GM21717 (cell line): ENCODE measurements around the gene DNASE1L3.
"Not testable (repeated sequence)": the region's sequence is repeated elsewhere in the genome, so short reads cannot be mapped to it uniquely, and the experiment has no call there.

Experiments used
- ATAC-seq: cut with Tn5 transposase; IDR thresholded peaks from one replicate; pipeline ENCODE4 v1.9.1; 2021; ENCODE audit warnings: mild to moderate bottlenecking, moderate library complexity; ENCODE audit not compliant: unreplicated experiment

Gene DNASE1L3

DNA sequence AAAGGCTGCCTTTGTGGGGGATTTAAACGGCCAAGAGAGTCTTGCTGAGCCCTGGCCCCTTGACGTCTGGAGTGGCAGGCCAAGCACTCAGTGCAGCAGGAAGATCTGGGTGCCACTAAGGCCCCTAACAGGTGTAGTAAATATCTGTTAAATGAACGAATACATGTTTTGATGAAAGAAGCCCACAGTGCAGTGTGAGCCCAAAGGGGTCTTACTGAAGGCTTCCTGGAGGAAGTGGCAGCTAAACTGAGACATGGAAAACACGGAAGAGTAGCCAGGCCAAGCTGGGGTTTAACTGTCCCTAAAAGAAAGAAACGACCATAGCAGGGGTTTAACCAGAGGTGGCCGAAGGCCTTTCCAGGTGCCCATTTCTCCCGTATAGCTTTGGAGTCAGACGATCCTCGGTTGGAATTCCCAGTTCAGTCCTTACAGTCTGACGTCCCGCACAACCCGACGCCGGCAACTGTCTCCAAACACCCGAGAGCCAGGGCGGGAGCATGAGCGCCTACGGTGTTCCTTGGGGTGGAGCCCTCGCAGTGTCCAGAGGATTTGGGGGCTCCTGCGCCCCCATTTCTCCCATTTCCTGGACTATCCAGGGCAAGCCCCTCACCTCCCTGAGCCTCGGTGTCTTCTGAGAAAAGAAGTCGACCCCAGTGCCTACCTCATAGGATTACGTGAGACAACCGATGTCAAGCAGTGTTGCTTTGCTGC, 25.9 kb upstream of the DNASE1L3 start:
- no peak for ATAC-seq

DNA sequence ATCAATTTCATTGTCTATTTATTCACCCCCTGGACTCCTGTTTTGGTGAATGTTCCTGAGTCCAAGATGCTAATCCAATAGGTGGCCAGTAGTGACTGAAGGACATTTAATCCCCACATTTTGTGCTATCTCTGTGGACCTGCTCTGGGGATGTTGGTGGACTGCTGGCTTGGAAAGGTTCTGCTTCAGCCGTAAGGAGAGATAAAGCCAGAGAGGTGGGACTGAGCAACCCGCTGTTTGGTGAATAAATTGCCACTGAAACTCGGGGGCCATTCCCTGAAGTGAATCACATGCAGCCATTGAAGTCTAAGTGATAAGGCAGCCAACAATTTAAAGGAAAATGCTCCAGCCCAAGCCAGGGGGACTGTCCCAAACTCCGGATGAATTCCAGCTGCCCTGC, 25.2 kb upstream of the DNASE1L3 start:
- no peak for ATAC-seq

DNA sequence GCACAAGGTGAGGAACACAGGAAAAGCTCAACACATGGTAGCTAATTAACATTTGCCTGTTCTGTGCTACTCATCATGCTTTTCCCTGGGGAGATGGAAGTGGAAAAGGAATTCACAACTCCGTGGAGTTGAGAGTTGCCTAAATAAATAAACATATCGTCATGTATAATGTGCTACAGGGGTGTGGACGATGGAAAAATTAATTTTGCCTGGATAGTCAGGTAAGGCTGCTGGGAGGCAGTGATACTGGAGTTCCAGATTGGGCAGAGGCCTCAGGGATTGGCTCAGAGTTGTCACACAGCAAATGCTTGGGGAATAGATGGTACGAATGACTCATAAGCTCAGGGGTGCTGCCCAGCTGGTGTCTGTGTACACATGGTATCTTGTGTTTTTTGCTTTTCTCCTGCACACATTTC, 23.8 kb upstream of the DNASE1L3 start:
- no peak for ATAC-seq

DNA sequence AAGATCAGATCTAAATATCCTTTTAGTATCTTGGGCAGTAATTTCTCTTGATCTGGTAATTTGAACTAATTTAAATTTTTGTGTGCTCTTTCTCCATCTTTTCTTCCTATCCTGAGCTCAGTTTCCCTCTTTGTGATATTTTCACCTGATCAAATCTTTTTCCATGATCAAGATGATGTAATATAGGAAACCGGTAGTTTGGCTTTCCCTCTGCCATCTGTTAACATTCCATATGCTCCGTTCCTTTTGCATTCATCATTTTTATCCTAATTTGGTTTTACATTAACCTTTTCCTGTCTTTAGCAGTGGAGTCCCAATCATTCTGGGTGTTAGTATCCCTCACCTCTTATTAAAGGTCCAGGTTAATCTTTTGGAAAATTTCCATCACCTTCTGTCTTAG, 20.9 kb upstream of the DNASE1L3 start:
- no peak for ATAC-seq

DNA sequence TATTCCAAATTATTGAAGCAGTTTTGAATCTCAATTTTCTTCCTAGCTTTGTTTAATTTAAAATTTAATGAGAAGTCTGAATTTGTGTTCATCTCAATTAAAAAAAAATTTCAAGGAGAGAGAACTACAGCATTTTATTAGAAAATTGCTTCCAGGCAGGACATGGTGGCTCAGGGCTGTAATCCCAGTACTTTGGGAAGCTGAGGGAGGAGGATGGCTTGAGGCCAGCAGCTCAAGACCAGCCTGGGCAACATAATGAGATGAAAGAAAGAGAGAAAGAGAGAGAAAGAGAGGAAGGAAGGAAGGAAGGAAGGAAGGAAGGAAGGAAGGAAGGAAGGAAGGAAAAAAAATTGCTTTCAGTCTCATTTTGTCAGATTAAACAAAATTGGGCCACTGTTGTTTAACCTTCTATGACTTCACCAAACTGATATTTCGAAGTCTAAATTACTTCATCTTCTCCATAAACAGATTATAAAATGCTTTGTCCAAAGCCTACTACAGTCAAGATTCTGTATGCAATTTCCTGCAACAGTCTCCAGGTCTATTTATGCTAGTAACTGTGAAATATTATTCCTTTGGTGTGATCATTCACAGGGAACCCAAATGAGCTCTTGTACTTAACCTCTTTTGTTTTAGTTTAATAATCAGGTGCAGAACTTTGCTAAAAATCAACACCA, 20.2 kb upstream of the DNASE1L3 start:
- ATAC-seq = no peak

DNA sequence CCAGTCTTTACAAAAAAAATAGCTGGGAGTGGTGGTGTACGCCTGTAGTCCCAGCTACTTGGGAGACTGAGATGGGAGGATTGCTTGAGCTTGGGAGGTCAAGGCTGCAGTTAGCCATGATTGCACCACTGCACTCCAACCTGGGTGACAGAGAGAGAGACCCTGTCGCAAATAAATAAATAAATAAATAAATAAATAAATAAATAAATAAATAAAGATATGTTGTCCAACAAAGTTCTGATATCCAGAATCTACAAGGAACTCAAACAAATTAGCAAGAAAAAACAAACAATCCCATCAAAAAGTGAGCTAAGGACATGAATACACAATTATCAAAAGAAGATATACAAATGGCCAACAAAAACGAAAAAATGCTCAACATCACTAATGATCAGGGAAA, 17.2 kb upstream of the DNASE1L3 start:
- ATAC-seq = not testable (repeated sequence)

DNA sequence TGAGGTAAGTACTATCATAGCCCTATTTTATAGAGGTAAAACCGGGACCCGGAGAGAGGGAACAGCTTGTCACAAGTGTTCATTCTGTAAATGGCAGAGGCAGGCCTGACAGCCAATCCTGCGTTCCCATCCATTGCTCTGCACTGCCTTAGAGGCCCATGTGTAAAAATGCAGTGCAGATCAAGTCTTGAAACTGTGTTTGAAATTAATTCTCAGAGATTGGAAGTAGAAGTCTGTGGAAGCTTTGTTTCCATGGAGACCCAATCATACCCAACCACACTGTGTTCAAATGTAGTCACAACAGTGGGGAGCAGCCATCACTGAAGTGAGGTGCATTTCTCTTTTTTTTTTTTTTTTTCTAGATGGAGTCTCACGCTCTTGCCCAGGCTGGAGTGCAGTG, 13.1 kb upstream of the DNASE1L3 start:
- ATAC-seq = no peak

DNA sequence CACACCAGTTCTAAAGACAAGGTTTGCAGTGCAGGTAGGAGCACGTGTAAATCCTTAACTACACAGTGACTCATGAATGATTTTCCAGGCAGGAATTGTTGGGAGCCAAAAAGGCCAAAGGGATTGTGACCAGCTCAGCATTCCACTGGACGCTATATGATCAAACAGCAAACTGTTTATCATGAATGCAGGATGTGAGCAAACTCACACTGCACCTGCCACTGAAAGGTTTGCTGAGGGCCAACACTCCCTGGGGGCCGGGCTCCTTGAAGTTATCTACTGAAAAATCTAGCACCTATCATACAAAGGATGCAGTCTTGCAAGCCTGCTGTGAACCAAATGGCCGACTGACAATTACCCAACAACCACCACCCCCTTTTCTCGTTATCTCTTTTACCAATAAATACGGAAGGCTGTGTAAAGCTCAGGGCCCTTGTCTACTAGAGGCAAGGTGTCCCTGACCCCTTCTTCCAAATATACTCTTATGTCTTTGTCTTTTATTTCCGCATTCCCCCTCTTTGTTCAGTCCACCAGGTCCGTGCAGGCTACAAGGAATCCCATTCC, 11.5 kb upstream of the DNASE1L3 start:
- ATAC-seq = no peak

DNA sequence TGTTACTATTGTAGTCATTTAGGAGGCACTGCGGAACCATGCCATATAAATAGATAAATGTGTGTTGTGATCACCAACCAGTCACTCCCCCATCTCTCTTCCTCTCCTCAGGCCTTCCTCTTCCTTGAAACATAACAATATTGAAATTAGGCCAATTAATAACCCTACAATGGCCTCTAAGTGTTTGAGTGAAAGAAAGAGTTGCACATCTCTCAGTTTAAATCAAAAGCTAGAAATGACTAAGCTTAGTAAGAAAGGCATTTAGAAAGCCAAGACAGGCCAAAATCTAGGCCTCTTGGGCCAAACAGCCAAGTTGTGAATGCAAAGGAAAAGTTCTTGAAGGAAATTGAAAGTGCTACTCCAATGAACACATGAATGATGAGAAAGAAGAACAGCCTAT, 8.1 kb upstream of the DNASE1L3 start:
- no peak for ATAC-seq

DNA sequence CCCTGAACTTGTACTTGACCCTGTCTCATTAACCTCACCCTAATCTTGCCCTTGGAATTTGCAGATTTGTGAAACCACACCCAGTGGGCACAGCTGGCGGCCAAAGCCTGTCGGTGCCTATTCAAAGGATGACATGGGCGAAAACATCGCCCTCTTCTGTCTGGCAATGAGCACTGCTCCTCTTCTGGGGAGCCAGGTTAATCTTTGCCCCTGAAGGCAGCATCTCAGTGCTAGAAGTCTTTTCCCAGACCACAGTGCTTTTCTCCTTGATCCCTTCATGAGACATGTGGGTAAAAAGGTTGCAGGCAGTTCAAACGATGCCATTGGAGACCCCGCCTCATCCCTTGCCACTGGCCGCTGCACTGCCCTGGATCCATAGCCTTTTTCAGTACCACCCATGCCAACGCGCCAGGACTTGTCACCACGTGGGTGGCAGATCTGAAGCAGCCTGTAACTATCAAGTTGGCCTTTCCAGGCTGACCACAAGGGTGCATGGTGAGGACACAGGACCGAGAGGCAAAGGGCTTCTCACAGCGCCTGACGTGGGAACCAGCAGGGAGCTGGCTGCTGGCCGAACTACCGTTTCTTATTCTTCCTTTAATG, 6.5 kb upstream of the DNASE1L3 start:
- no peak for ATAC-seq

DNA sequence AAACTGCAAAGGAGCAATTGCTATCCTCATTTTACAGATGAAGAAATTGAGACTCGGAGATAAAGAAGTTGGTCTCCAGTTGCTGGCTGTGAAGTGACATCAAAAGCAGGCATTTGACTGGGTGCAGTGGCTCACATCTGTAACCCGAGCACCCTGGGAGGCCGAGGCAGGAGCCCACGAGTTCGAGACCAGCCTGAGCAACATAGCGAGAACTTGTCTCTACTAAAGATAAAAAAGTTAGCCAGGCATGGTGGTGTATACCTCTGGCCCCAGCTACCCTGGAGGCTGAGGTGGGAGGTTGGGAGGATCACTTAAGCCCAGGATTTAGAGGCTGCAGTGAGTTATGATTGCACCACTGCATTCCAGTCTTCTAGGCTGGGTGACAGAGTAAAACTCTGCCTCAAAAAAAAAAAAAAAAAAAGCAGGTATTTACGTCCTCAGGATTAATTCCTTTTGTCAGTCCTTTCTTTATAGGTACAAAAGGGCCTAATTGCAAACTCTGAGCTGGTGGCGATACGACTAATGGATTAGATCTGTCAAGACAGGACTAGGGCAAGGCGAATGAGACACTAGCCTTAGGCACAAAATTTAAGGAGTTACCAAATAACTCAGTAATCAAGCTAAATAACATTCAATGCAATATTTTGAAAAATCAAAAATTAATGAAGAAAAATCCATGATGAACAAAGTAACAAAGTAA, 5.9 kb upstream of the DNASE1L3 start:
- ATAC-seq = no peak

DNA sequence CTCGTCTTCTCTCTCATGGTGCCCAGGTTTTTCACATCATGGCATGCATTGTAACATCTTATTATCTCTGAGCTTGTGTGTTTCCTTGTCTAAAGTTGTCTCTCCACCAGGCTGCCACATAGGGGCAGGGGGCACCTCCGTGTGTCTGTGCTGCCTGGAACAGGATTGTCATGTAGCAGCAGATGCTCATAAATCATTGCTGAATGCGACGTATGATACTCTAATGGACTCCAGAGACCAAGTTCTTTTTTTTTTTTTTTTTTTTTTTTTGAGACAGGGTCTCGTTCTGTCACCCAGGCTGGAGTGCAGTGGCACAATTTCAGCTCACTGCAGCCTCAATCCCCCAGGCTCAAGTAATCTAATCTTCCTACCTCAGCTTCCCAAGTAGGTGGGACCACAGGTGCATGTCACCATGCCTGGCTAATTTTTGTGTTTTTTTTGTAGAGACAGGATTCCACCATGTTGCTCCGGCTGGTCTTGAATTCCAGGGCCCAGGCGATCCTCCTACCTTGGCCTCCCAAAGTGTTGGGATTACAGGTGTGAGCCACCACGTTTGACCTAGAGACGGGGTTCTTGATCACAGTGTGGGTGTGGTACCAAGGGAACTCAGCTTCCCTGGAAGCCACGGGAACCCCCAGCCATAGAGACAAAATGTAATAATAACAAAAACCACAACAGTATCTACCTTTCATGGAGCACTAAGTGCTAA, 4.7 kb upstream of the DNASE1L3 start:
- no peak for ATAC-seq

DNA sequence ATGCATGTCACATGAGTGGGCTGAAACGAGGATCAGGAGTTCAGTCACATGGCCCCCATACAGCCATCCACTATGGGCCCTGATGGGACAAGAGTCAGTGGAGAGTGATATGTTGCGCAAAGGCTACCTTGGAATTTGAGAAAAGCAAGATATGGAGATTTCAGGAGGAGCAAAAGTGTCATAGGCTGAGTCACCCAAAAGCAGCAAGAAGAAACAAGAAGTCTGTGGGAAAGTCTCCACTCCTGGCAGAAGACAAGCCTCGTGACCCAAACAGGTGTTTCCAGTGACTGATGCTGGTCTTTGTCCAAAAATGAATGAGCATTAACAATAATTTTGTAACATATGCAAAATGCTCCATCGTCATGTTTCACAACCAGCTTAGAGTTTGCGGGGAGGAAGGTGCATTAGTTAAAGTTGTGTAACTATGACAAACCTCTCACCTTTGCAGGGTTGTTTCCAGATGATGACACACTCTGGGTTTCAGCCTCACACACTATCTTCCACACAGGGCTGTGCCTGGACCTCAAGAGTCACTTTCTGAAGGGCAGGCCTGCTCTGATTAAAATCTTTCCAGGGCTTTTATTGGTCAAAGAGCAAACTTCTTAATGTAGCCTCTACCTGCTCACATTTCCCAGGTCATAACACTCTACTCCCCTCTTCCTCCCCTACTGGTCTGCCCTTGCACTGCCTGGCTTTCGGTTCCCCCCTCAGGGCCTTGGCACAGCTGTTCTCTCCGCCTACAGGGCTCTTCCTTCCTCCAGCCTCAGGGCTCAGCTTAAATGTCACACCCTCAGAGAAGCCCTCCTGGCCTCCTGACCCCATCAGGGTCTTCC, 3.9 kb upstream of the DNASE1L3 start:
- ATAC-seq = peak; percentile 86

DNA sequence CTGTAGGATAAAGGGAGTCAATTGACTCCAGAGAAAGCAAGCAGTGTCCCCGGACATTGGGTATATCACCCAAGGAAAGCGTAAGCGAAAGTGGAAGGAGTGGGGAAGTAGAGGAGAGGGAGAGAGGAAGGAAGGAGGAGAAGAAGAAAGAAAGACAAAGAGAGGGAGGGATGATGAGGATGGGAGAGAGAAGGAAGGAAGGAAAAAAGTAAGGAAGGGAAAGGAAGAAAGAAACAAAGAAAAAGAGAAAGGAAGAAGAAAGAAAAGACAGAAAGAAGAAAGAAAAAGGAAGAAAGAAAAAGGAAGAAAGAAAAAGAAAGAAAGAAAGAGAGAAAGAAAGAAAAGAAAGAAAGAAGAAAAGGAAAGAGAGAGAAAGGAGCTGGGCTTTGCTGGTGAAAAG, 839 bp downstream of the DNASE1L3 start:
- no peak for ATAC-seq

DNA sequence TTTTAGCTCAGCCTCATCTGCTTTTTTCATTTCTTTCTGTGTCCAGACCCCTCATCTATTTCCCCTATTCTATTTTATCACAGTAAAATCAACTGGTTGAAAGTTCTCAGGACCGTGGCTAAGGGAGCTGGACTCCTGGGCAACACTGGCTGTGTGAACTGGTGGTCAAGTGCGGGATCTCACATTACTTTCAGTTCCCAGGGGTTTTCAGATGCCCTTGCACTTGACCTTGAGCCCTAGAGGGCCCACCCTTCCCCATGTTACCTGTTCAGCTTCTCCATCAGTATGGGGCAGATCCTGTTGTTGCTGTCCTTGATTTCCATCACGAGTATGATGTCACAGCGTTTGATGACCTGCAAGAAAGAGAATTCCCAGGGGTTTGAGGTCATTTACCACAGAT, 2.8 kb downstream of the DNASE1L3 start:
- no peak for ATAC-seq

DNA sequence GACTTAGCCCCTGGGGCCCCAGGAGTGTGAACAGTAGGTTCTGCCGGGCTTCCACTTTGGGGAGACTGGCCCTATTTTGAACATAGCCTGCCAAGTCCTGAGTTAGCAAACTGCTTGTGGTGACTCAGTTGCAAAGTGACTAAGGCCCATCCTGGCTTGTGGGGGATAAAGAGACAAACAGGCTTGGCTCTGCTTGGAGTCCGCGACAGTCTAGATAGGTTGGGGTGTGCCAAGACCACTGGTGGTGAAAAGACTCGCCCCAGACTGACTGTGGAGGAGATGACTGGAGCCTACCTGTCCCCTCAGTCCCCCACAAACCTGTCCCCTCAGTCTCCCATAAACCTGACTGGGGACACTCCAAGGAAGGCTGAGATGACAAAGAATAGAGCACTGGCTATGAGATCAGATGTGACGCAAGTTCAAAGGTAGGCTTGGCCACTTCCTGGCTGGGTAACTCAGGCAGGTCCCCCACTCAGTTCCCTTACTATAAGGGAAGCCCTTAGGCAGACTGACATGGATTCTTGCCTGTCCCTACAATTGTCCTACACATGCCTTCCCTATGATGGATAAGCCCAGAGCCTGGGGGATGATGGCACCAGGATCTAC, 4.3 kb downstream of the DNASE1L3 start:
- no peak for ATAC-seq

DNA sequence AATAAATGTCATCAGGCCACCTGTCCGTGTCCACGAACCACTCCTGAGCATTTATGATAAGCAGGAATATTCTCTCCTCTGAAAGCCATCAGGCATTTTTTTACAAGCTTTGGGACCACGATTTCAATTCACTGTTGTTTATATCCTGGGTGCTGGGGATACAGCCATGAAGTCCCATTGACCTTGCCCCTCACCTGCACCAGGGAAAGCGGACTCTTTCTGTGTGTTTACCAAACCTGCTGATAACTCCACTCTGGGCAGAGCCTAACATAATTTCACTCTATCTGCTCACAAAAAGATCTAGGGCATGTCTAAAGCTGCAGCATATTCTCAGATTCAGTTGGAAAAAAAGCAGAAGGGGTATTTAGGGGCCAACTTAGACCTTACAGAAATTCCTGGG, 4.8 kb downstream of the DNASE1L3 start:
- no peak for ATAC-seq

DNA sequence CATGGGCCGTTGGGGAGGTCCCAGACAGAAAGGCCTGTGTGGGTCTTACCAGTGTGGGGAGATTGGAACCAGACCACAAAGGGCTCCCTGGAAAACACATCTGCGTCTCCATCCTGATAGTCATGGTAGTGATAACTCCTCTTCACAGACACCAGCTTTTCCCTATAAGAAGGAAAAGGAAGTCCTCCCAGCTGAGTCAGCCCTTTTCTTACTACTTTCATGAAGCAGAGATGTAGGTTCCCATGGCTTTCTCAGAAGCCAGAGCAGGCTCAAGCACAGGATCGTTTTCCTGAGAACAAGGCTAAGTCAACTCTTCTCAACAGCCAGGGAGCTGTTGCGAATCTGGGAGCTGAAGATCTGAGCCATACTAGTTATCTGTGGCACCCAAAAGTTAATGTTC, 6.1 kb downstream of the DNASE1L3 start:
- ATAC-seq = no peak

DNA sequence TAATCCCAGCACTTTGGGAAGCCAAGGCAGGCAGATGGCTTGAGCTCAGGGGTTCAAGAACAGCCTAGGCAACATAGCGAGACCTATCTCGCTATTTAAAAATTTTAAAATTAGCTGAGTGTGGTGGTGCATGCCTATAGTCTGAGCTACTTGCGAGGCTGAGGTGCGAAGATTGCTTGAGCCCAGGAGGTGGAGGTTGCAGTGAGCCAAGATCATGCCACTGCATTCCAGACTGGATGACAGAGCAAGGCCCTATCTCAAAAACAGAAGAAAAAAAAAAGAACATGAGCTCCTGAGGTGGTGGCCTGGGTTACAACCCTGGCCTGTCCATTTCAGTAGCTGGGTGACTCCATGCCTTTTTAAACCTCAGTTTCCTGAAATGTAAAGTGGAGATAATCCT, 7.2 kb downstream of the DNASE1L3 start:
- no peak for ATAC-seq
